H4 (cell line): ENCODE data around the gene FTH1. TPM values are rescaled to one million over a fixed set of nuclear protein-coding genes. Genes with fewer than 3 reads are reported as not detected.
"Not testable (repeated sequence)": the region's sequence is repeated elsewhere in the genome, so short reads cannot be mapped to it uniquely, and the experiment has no call there.

Experiments used
- DNase-seq: peaks from one replicate; pipeline ENCODE4 v3.0.0-alpha.2; 2015; ENCODE audit warnings: low spot score
- total RNA-seq: library from RNA; depleted of rRNA; stranded (reverse); fragments of >200 nt; shearing (Covaris generic); gene quantifications from 2 replicates; pipeline ENCODE4 v1.2.3, GENCODE V29; 2014

FTH1 gene
- total RNA-seq, 1 experiment from 2014 or later = 1,264 TPM

- no peak for DNase-seq
These were observed 4.0 kb downstream of the FTH1 start for GRCh38 chr11:61963282-61964057.

GRCh38 chr11:61963016-61963281 is 4.5 kb downstream of the FTH1 start:
- peak; percentile 44 for DNase-seq

- no peak for DNase-seq
These were observed 5.0 kb downstream of the FTH1 start for GRCh38 chr11:61962213-61963015.

GRCh38 chr11:61961570-61962212 is 5.7 kb downstream of the FTH1 start:
- peak; percentile 78 for DNase-seq

- no peak for DNase-seq
These were observed 6.9 kb downstream of the FTH1 start for GRCh38 chr11:61960532-61960931.

- no peak for DNase-seq
These were observed 7.8 kb downstream of the FTH1 start for GRCh38 chr11:61959678-61960077.

GRCh38 chr11:61959114-61959513 is 8.3 kb downstream of the FTH1 start:
- no peak for DNase-seq

GRCh38 chr11:61958590-61958989 is 8.8 kb downstream of the FTH1 start:
- no peak for DNase-seq

- DNase-seq = no peak
These were observed 10.2 kb downstream of the FTH1 start for GRCh38 chr11:61957021-61957770.

GRCh38 chr11:61956191-61957020 is 11.0 kb downstream of the FTH1 start:
- no peak for DNase-seq

GRCh38 chr11:61955422-61956135 is 11.9 kb downstream of the FTH1 start:
- no peak for DNase-seq

- peak; percentile 69 for DNase-seq
These were observed 12.5 kb downstream of the FTH1 start for GRCh38 chr11:61954851-61955421.

GRCh38 chr11:61954106-61954850 is 13.2 kb downstream of the FTH1 start:
- no peak for DNase-seq

GRCh38 chr11:61953632-61954031 is 13.8 kb downstream of the FTH1 start:
- DNase-seq = not testable (repeated sequence)

GRCh38 chr11:61952882-61953281 is 14.6 kb downstream of the FTH1 start:
- no peak for DNase-seq

- DNase-seq = no peak
These were observed 15.8 kb downstream of the FTH1 start for GRCh38 chr11:61951484-61952135.

GRCh38 chr11:61950035-61950547 is 17.3 kb downstream of the FTH1 start, which contains the start of gene BEST1:
BEST1 (plus strand) TSS chr11:61950351; CDS start chr11:61951807, 1,456 bp downstream.
- DNase-seq = no peak
